ENCODE results near the gene LBH. TPM values are rescaled to one million over a fixed set of nuclear protein-coding genes. Genes with fewer than 3 reads are reported as not detected.

Gene LBH
- total and polyA plus RNA-seq, 2 donors (not counting 3 experiments of a cell fraction or from before 2014, with no cell fraction given) = 5.3 to 5.5 TPM

- no peak overlapping the region for H2AFZ ChIP-seq (ENCODE audit: low read depth, low read length)
- CTCF ChIA-PET = interaction anchor here (1.6 to 9.8 kb wide), 5 partner anchors 12 to 507 kb away, joined by 6 to 274 read pairs (median 103); no protein-coding TSS in a partner anchor
- no TSS peak for BruUV-seq (replicated peaks)
- no peaks in the 10 kb centered on the region for H3K36me3 ChIP-seq (ENCODE audit: control insufficient read depth in 2 of 2, extremely low read depth in 1 of 2, insufficient read depth in 2 of 2, low read length in 2 of 2)
- no peak for TF ChIP-seq MYC (IDR thresholded peaks at IDR 0.05; ENCODE audit: low read depth, low read length)
- TF ChIP-seq GATA2 (IDR thresholded peaks at IDR 0.05; ENCODE audit: insufficient read depth, insufficient read length, low read depth, low read length) = no peak
- TF ChIP-seq FOS (IDR thresholded peaks at IDR 0.05; ENCODE audit: borderline replicate concordance, insufficient read depth, low read length) = no peak
- TF ChIP-seq POLR2AphosphoS5 (IDR thresholded peaks at IDR 0.05; ENCODE audit: insufficient read depth, low read depth, low read length) = no peak
- TF ChIP-seq, protein P1, sequence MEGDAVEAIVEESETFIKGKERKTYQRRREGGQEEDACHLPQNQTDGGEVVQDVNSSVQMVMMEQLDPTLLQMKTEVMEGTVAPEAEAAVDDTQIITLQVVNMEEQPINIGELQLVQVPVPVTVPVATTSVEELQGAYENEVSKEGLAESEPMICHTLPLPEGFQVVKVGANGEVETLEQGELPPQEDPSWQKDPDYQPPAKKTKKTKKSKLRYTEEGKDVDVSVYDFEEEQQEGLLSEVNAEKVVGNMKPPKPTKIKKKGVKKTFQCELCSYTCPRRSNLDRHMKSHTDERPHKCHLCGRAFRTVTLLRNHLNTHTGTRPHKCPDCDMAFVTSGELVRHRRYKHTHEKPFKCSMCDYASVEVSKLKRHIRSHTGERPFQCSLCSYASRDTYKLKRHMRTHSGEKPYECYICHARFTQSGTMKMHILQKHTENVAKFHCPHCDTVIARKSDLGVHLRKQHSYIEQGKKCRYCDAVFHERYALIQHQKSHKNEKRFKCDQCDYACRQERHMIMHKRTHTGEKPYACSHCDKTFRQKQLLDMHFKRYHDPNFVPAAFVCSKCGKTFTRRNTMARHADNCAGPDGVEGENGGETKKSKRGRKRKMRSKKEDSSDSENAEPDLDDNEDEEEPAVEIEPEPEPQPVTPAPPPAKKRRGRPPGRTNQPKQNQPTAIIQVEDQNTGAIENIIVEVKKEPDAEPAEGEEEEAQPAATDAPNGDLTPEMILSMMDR (IDR thresholded peaks at IDR 0.05; ENCODE audit: extremely low read depth in 1 of 2, insufficient read depth in 1 of 2, low read depth in 1 of 2, low read length in 2 of 2) = no peak
- TF ChIP-seq JUN (IDR thresholded peaks at IDR 0.05; ENCODE audit: borderline replicate concordance, insufficient read depth, insufficient read length, low read depth) = no peak
- TF ChIP-seq EZH2 (IDR thresholded peaks at IDR 0.05; ENCODE audit: borderline replicate concordance, low read depth, low read length, severe bottlenecking) = no peak
- TF ChIP-seq POLR2A (IDR thresholded peaks at IDR 0.05; ENCODE audit: low read depth, low read length) = no peak
- no peak for TF ChIP-seq MAX (IDR thresholded peaks at IDR 0.05; ENCODE audit: insufficient read depth, insufficient read length)
- POLR2A ChIA-PET = no interaction called here
- peaks cover 0 to 2% of the 10 kb centered on the region in 2 experiments for H3K27me3 ChIP-seq (ENCODE audit: control insufficient read depth in 2 of 2, insufficient read depth in 2 of 2, low read length in 2 of 2)
- no peaks in the 10 kb centered on the region for H3K9me3 ChIP-seq (replicated peaks; ENCODE audit: control insufficient read depth, insufficient read depth, low read length)
- no peak overlapping the region for H3K27ac ChIP-seq (ENCODE audit: insufficient read depth, low read depth, low read length)
- H3K9ac ChIP-seq (replicated peaks; ENCODE audit: extremely low read depth, insufficient read depth, low read length) = no peak overlapping the region
- dilution Hi-C loops (cut with MboI; ENCODE audit: extremely low pct_ligation_motif_present, low sequenced_read_pairs) (no loop called here), intact Hi-C loops (cut with micrococcal nuclease) (loop anchor here (5.0 kb wide), 1 partner anchor 656 kb away; no protein-coding TSS in a partner anchor)
- H3K4me2 ChIP-seq (ENCODE audit: insufficient read depth, low read length) = no peak overlapping the region
- H3K4me3 ChIP-seq (replicated peaks in 1 of 3; ENCODE audit: insufficient read depth in 1 of 3, low read depth in 1 of 3, low read length in 3 of 3) = no peak overlapping the region
- no peaks in the 10 kb centered on the region for H4K20me1 ChIP-seq (replicated peaks; ENCODE audit: control insufficient read depth, extremely low read depth, insufficient read depth, low read length)
- no peaks in the 10 kb centered on the region for H3K4me1 ChIP-seq (ENCODE audit: control insufficient read depth, extremely low read depth, insufficient read depth, low read length)
- H3K9me1 ChIP-seq (replicated peaks; ENCODE audit: control insufficient read depth, extremely low read depth, insufficient read depth, low read length) = no peaks in the 10 kb centered on the region
- no peak for FAIRE-seq
- no peaks in the 10 kb centered on the region for H3K79me2 ChIP-seq (ENCODE audit: control insufficient read depth, insufficient read depth, low read length)
- DNase-seq (ENCODE audit: low read depth, low spot score) = no peak
These were observed 24.6 kb upstream of the LBH start for GRCh38 chr2:30206461-30207430.

Data from endothelial cell of umbilical vein (primary cell).